ENCODE results near the gene CGREF1.

Gene CGREF1

GRCh38 chr2:27087823-27088410, 31.0 kb downstream of the CGREF1 start:
- Histone ChIP-seq H3K4me3 (ENCODE audit: low read length) (peak overlapping the region; percentile 78; the same call in 1 of the 2 replicates), H3K4me2 (ENCODE audit: low read length) (peak overlapping the region; percentile 94), H3K9me2 (replicated peaks; ENCODE audit: control insufficient read depth, low read length) (no peaks in the 10 kb centered on the region), H3K27me3 (ENCODE audit: control insufficient read depth, low read length) (no peaks in the 10 kb centered on the region), H3K36me3 (ENCODE audit: control insufficient read depth, low read length) (no peaks in the 10 kb centered on the region), H3K9me3 (ENCODE audit: control insufficient read depth, insufficient read depth, low read length) (no peaks in the 10 kb centered on the region), H3K4me1 (ENCODE audit: control insufficient read depth, low read length) (peaks cover 23% of the 10 kb centered on the region), H4K20me1 (ENCODE audit: control insufficient read depth, insufficient read depth, low read depth, low read length) (no peaks in the 10 kb centered on the region), H3K27ac (ENCODE audit: low read depth, low read length) (no peak overlapping the region), H3K79me2 (ENCODE audit: control insufficient read depth, low read length) (no peaks in the 10 kb centered on the region), H3F3A (ENCODE audit: control insufficient read depth, insufficient read depth) (no peaks in the 10 kb centered on the region)
- TF ChIP-seq EZH2phosphoT487 (IDR thresholded peaks at IDR 0.05; ENCODE audit: borderline replicate concordance, low read length) (no peak), CTCF (IDR thresholded peaks at IDR 0.05; ENCODE audit: low read depth, low read length, poor library complexity, severe bottlenecking) (no peak)

DNA sequence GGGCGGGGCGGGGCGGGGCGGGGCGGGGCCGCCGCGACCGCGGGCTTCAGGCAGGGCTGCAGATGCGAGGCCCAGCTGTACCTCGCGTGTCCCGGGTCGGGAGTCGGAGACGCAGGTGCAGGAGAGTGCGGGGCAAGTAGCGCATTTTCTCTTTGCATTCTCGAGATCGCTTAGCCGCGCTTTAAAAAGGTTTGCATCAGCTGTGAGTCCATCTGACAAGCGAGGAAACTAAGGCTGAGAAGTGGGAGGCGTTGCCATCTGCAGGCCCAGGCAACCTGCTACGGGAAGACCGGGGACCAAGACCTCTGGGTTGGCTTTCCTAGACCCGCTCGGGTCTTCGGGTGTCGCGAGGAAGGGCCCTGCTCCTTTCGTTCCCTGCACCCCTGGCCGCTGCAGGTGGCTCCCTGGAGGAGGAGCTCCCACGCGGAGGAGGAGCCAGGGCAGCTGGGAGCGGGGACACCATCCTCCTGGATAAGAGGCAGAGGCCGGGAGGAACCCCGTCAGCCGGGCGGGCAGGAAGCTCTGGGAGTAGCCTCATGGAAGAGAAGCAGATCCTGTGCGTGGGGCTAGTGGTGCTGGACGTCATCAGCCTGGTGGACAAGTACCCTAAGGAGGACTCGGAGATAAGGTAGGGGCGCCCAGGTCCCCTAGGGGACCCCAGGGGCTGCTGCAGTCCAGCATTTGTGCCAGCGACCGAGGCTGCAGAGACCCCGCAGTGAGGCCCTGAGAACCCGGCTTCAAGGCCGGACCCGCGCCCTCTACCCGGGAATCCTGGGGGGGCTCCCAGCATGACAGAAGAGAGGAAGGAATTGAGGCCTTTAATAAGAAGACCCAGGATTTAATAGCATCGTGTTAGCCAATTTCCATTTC, 32.0 kb downstream of the CGREF1 start, which contains the start of gene KHK:
KHK (plus strand) TSS at position 49 of the 870 bp plus-strand sequence; CDS start at position 537, 488 bp downstream.
- no peaks in the 10 kb centered on the region for H4K20me1 ChIP-seq (ENCODE audit: control insufficient read depth, insufficient read depth, low read depth, low read length)
- peak within 1 kb of the TSS; percentile 70 for H3K27ac ChIP-seq (ENCODE audit: low read depth, low read length)
- H3K4me3 ChIP-seq (ENCODE audit: low read length), result peak within 1 kb of the TSS; percentile 86
- no peaks in the 10 kb centered on the region for H3F3A ChIP-seq (ENCODE audit: control insufficient read depth, insufficient read depth)
- H3K9me2 ChIP-seq (replicated peaks; ENCODE audit: control insufficient read depth, low read length), result no peaks in the 10 kb centered on the region
- no peaks in the 10 kb centered on the region for H3K36me3 ChIP-seq (ENCODE audit: control insufficient read depth, low read length)
- H3K4me1 ChIP-seq (ENCODE audit: control insufficient read depth, low read length), result peaks cover 26% of the 10 kb centered on the region
- no peaks in the 10 kb centered on the region for H3K79me2 ChIP-seq (ENCODE audit: control insufficient read depth, low read length)
- peak within 1 kb of the TSS; percentile 94 for H3K4me2 ChIP-seq (ENCODE audit: low read length)
- no peak for TF ChIP-seq EZH2phosphoT487 (IDR thresholded peaks at IDR 0.05; ENCODE audit: borderline replicate concordance, low read length)
- TF ChIP-seq CTCF (IDR thresholded peaks at IDR 0.05; ENCODE audit: low read depth, low read length, poor library complexity, severe bottlenecking), result no peak
- H3K9me3 ChIP-seq (ENCODE audit: control insufficient read depth, insufficient read depth, low read length), result no peaks in the 10 kb centered on the region
- H3K27me3 ChIP-seq (ENCODE audit: control insufficient read depth, low read length), result no peaks in the 10 kb centered on the region

GRCh38 chr2:27086090-27086723, 32.7 kb downstream of the CGREF1 start:
- Histone ChIP-seq H3F3A (ENCODE audit: control insufficient read depth, insufficient read depth) (no peaks in the 10 kb centered on the region), H3K27ac (ENCODE audit: low read depth, low read length) (peak overlapping the region; percentile 49; the same call in 1 of the 2 replicates), H3K9me2 (replicated peaks; ENCODE audit: control insufficient read depth, low read length) (no peaks in the 10 kb centered on the region), H3K4me1 (ENCODE audit: control insufficient read depth, low read length) (peaks cover 33% of the 10 kb centered on the region), H3K36me3 (ENCODE audit: control insufficient read depth, low read length) (no peaks in the 10 kb centered on the region), H3K4me2 (ENCODE audit: low read length) (peak overlapping the region; percentile 79), H3K9me3 (ENCODE audit: control insufficient read depth, insufficient read depth, low read length) (no peaks in the 10 kb centered on the region), H3K4me3 (ENCODE audit: low read length) (peak overlapping the region; percentile 86), H4K20me1 (ENCODE audit: control insufficient read depth, insufficient read depth, low read depth, low read length) (no peaks in the 10 kb centered on the region), H3K79me2 (ENCODE audit: control insufficient read depth, low read length) (no peaks in the 10 kb centered on the region), H3K27me3 (ENCODE audit: control insufficient read depth, low read length) (no peaks in the 10 kb centered on the region)
- TF ChIP-seq CTCF (IDR thresholded peaks at IDR 0.05; ENCODE audit: low read depth, low read length, poor library complexity, severe bottlenecking) (peak; percentile 61), EZH2phosphoT487 (IDR thresholded peaks at IDR 0.05; ENCODE audit: borderline replicate concordance, low read length) (no peak)
